ENCODE data around the gene CCR5. TPM values are rescaled to one million over a fixed set of nuclear protein-coding genes. Genes with fewer than 3 reads are reported as not detected.

Gene CCR5
- polyA plus RNA-seq, 1 donor = 0.33 TPM

DNA sequence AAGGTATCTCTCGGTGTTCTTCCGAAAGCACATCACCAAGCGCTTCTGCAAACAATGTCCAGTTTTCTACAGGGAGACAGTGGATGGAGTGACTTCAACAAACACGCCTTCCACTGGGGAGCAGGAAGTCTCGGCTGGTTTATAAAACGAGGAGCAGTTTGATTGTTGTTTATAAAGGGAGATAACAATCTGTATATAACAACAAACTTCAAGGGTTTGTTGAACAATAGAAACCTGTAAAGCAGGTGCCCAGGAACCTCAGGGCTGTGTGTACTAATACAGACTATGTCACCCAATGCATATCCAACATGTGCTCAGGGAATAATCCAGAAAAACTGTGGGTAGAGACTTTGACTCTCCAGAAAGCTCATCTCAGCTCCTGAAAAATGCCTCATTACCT, 12.3 kb upstream of the CCR5 start:
- DNase-seq = no peak

DNA sequence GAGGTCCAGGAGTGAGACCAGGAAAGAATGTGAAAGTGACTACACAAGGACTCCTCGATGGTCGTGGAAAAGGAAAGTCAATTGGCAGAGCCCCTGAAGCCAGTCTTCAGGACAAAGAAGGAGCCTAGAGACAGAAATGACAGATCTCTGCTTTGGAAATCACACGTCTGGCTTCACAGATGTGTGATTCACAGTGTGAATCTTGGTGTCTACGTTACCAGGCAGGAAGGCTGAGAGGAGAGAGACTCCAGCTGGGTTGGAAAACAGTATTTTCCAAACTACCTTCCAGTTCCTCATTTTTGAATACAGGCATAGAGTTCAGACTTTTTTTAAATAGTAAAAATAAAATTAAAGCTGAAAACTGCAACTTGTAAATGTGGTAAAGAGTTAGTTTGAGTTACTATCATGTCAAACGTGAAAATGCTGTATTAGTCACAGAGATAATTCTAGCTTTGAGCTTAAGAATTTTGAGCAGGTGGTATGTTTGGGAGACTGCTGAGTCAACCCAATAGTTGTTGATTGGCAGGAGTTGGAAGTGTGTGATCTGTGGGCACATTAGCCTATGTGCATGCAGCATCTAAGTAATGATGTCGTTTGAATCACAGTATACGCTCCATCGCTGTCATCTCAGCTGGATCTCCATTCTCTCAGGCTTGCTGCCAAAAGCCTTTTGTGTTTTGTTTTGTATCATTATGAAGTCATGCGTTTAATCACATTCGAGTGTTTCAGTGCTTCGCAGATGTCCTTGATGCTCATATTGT, 10.8 kb upstream of the CCR5 start:
- DNase-seq = no peak

DNA sequence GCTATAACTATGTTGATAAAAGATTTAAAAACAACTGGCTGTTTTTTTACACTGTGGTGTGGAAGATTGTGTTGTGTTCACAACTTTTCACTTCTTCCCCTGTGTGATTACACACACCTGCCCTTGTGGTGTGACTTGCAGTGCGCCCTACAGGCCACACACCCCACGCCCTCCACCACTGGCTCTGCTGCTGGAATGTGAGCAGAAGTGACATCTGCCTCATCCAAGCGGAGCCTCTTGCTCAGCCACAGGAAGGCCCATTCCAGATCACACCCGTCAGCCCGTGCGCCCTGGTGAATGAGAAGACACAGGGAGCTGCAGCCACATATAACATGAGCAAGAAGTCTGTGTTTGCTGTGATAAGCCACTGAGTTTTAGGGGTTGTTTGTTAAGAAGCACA, 9.8 kb upstream of the CCR5 start:
- no peak for DNase-seq

DNA sequence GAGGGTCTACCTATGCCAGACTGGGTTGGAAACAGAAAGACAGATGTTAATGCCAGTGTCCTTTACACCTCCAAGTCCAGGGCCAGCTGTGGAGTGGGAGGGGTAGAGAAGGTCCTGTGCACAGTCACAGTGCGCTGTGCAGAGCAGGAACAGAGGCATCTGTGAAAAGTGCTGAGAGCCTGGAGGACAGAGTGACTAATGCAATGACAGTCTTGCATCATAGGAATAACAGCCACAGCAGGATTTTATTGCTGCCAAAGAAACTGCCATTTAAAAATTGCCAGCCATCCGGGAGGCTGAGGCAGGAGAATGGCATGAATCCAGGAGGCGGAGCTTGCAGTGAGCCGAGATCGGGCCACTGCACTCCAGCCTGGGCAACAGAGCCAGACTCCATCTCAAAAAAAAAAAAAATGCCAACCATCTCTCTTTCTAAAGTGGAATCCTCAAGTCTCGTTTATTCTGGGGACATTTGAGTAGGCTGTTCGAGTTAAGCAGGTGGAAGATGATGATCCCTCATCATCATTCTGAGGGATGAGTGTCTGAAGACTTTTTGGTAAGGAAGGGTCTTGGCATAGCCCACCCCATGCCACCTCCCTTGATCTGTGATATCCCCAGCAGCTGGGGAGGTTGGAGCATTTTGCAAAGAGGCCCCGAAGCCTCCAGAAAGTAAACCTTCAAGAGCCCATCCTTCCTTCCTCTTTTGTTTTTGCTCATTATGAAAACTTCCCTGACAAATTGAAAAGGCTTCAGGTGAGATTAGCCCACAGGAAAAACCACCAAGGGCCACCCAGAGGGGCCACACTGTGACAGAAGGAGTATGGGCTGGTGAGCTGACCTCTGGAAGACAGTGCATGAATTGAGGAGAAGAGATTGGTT, 9.1 kb upstream of the CCR5 start:
- no peak for DNase-seq

DNA sequence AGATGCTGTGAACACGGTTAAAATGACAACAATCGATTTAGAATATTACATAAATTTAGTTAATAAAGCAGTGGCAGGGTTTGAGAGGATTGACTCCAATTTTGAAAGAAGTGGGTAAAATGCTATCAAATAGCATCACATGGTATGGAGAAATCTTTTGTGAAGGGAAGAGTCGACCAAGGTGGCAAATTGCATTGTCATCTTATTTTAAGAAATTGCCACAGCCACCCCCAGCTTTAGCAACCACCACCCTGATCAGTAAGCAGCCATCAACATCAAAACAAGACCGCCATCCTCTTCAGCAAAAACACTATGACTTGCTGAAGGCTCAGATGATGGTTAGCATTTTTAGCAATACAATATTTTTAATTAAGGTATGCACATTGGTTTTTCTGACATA, 5.7 kb upstream of the CCR5 start:
- DNase-seq = no peak

DNA sequence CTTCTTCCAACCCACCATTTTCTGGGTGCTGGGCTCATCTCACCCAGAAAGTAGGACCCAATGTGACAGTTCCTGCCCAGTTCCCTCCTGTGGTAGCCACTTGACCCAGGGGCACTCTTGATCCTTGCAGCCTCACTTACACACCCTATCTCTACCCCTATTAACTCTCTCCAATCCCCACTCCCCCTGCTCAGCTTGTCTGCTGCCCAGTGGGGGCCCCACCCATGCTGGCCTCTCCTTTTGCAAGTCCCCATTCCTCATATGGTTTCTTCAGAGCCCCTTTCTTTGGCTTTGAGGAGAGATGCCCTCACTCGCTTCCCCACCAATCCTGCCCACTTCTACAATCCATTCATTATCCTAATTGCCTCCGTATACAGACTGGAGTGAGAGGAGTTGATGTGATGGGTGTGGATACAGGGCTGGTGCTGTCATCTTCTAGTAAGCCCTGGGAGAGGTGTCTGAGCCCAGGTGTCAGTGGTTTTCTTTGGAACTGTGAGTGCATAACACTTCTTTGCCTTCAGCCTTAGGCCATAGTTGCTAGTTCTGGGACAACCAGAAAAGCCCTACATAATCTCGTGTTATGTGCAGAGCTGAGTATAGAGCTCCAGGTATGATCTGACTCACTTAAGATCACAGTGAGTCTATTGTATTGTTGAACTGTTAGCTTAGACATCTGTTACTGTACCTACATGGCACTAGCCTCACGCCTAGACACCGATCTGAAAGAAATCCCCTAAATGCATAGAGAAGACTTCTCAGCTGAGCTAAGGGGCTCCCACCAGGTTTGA, 4.8 kb upstream of the CCR5 start:
- DNase-seq = no peak

DNA sequence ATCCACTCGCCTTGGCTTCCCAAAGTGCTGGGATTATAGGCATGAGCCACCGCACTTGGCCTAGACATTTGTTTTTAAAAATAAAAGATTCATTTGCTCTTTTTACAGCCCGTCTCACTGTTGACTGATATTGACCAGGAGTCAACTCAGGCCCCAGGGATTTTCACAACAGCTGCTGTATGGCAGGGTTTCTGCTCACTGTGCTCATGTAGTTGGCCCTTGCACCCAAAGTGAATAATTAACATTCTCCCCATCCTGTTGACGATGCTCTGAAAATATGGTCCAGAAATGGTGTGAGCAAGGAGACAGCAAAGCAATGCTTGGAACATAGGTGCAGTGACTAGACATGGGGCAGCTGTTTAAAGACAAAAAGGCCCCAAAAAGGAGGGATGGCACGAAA, 2.9 kb upstream of the CCR5 start:
- DNase-seq = no peak

DNA sequence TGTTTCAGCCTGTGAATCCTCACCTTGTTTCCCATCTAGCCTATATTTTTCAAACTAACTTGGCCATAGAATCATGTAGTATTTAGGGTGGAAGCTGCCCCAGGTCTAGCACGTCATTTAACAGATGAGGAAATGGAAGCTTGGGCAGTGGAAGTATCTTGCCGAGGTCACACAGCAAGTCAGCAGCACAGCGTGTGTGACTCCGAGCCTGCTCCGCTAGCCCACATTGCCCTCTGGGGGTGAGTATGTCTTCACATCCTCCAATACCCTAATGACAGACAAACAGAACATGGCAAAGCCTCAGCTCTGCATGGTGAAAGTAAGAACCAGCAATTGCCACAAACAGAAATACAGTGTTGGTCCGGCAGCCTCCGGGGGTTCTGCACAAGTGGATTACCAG, 2.2 kb upstream of the CCR5 start:
- DNase-seq = no peak

DNA sequence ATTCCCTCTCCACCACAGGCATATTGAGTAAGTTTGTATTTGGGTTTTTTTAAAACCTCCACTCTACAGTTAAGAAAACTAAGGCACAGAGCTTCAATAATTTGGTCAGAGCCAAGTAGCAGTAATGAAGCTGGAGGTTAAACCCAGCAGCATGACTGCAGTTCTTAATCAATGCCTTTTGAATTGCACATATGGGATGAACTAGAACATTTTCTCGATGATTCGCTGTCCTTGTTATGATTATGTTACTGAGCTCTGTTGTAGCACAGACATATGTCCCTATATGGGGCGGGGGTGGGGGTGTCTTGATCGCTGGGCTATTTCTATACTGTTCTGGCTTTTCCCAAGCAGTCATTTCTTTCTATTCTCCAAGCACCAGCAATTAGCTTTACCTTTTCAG, 1.6 kb upstream of the CCR5 start:
- DNase-seq = no peak

DNA sequence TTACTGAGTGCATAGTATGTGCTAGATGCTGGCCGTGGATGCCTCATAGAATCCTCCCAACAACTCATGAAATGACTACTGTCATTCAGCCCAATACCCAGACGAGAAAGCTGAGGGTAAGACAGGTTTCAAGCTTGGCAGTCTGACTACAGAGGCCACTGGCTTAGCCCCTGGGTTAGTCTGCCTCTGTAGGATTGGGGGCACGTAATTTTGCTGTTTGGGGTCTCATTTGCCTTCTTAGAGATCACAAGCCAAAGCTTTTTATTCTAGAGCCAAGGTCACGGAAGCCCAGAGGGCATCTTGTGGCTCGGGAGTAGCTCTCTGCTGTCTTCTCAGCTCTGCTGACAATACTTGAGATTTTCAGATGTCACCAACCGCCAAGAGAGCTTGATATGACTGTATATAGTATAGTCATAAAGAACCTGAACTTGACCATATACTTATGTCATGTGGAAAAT, 1.0 kb upstream of the CCR5 start:
- no peak for DNase-seq

DNA sequence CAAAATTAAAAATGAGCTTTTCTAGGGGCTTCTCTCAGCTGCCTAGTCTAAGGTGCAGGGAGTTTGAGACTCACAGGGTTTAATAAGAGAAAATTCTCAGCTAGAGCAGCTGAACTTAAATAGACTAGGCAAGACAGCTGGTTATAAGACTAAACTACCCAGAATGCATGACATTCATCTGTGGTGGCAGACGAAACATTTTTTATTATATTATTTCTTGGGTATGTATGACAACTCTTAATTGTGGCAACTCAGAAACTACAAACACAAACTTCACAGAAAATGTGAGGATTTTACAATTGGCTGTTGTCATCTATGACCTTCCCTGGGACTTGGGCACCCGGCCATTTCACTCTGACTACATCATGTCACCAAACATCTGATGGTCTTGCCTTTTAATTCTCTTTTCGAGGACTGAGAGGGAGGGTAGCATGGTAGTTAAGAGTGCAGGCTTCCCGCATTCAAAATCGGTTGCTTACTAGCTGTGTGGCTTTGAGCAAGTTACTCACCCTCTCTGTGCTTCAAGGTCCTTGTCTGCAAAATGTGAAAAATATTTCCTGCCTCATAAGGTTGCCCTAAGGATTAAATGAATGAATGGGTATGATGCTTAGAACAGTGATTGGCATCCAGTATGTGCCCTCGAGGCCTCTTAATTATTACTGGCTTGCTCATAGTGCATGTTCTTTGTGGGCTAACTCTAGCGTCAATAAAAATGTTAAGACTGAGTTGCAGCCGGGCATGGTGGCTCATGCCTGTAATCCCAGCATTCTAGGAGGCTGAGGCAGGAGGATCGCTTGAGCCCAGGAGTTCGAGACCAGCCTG, 984 bp downstream of the CCR5 start:
- DNase-seq = no peak

DNA sequence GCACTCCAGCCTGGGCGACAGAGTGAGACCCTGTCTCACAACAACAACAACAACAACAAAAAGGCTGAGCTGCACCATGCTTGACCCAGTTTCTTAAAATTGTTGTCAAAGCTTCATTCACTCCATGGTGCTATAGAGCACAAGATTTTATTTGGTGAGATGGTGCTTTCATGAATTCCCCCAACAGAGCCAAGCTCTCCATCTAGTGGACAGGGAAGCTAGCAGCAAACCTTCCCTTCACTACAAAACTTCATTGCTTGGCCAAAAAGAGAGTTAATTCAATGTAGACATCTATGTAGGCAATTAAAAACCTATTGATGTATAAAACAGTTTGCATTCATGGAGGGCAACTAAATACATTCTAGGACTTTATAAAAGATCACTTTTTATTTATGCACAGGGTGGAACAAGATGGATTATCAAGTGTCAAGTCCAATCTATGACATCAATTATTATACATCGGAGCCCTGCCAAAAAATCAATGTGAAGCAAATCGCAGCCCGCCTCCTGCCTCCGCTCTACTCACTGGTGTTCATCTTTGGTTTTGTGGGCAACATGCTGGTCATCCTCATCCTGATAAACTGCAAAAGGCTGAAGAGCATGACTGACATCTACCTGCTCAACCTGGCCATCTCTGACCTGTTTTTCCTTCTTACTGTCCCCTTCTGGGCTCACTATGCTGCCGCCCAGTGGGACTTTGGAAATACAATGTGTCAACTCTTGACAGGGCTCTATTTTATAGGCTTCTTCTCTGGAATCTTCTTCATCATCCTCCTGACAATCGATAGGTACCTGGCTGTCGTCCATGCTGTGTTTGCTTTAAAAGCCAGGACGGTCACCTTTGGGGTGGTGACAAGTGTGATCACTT, 2.0 kb downstream of the CCR5 start:
- DNase-seq = no peak

DNA sequence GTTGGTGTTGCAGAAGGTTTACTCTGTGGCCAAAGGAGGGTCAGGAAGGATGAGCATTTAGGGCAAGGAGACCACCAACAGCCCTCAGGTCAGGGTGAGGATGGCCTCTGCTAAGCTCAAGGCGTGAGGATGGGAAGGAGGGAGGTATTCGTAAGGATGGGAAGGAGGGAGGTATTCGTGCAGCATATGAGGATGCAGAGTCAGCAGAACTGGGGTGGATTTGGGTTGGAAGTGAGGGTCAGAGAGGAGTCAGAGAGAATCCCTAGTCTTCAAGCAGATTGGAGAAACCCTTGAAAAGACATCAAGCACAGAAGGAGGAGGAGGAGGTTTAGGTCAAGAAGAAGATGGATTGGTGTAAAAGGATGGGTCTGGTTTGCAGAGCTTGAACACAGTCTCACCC, 4.0 kb downstream of the CCR5 start:
- DNase-seq = no peak

DNA sequence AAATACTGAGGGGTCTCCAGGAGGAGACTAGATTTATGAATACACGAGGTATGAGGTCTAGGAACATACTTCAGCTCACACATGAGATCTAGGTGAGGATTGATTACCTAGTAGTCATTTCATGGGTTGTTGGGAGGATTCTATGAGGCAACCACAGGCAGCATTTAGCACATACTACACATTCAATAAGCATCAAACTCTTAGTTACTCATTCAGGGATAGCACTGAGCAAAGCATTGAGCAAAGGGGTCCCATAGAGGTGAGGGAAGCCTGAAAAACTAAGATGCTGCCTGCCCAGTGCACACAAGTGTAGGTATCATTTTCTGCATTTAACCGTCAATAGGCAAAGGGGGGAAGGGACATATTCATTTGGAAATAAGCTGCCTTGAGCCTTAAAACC, 4.5 kb downstream of the CCR5 start:
- no peak for DNase-seq

DNA sequence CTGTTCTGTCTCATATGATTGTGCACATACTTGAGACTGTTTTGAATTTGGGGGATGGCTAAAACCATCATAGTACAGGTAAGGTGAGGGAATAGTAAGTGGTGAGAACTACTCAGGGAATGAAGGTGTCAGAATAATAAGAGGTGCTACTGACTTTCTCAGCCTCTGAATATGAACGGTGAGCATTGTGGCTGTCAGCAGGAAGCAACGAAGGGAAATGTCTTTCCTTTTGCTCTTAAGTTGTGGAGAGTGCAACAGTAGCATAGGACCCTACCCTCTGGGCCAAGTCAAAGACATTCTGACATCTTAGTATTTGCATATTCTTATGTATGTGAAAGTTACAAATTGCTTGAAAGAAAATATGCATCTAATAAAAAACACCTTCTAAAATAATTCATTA, 5.1 kb downstream of the CCR5 start:
- DNase-seq = no peak

DNA sequence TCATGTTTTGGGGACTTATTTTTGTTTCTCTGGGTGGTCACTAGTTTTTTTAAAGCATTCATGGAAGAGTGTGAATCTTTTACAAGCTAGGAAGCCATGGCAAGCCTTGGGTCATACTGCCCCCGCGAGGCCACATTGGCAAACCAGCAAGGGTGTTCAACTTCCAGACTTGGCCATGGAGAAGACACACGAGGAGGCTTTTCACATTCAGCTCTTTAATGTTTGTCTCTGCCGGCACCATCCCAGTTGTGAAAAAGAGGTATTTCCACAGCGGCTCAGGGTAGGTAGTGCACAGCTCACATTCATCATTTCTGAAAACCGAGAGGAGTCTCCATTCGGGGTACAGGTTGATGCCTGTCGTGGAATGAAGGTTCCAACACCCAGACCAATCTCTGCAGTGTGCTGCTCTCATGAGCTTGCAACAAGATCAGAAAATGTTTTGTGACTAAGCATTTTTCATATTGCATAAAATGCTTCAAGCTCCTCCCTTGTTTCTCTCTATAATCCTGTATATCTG, 7.7 kb downstream of the CCR5 start:
- peak; percentile 50 for DNase-seq

DNA sequence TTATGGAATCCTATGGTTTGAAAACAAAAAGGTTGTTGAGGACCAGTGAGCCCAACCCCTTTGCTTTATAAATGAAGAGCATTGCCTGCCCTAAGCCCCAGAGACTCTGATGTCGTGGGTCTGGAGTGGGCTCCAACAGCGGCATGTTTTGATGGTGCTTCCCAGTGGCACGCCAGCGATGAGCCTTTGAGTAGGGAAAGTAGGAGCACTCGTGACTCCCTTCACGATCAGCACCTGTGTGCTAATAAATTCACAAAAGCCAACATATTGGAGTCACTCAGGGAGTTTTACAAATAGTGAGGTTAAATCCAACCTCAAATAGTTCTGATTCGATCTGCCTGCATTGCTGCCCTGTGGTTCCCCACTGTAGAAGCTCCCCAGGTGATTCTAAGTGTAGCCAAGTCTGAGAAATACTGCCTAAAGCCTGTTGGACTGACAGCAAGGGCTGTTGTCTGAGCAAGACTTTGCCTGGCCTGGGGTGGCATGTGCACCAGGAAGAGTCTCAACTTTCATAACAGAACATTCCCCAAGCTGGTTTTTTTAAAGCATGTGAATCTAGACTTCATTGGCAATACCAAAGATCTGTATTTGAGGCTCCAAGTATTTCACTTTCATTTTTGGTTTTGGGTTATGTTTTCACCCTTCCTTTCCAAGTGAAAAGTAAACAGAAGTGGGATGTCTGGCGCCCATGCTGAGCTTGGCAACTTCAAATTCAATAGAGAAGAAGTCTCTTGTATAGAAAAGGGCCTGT, 9.9 kb downstream of the CCR5 start:
- no peak for DNase-seq

DNA sequence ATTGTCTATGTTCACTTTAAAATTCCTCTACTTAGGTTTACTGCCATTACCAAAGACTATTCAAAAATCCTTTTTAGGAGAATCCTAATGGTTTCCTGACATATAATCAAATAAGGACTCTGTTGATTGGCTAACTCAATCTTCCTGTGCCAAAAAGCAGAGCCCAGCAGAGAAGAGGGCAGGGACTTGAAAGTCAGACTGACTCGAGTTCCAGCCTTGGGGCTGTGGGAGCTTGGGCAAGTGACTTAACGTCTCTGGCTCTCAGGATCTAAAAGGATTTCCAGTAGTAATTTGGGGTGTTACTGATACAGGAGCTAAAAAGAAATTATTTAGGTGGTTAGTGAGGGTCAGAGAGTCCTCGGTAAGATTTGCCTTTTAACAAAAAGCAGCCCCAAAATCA, 10.9 kb downstream of the CCR5 start:
- DNase-seq = no peak

DNA sequence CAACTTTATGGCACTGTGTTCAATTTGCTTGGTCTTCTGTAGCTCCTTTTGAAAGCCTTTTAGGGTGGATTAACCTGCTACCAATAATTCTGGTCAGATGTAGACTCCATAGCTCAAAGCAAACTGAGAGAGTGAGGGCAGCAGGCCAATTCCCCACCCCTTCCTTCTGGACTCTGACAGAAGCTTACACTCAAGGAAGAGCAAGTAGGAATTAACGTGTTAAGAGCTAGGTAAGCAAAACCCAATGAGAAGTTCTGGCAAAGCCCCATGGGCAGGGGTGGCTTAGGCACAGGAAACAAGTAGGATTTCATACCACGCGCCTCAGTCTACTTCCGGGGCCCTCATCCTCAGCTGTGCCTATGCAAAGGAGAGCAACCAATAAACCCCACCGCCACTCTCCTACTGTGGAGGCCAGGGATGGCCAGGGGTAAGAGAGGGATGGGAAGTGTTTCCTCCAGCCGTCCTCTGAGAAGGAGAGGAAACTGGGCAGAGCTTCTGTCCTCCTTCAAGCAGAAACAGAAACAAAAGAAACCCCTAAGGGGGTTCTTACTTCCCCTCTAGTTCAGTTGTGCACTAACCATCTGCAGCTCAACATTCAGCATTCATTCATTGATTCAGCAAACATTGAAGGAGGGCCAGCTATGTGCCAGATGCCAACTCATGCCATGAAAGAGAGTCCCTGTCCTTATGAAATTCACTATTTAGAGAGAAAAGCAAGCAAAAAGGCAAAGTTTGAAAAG, 12.6 kb downstream of the CCR5 start:
- no peak for DNase-seq
